ENCODE results near the gene FRG2C.
"Not testable (repeated sequence)": the region's sequence is repeated elsewhere in the genome, so short reads cannot be mapped to it uniquely, and the experiment has no call there.

The FRG2C gene

DNA sequence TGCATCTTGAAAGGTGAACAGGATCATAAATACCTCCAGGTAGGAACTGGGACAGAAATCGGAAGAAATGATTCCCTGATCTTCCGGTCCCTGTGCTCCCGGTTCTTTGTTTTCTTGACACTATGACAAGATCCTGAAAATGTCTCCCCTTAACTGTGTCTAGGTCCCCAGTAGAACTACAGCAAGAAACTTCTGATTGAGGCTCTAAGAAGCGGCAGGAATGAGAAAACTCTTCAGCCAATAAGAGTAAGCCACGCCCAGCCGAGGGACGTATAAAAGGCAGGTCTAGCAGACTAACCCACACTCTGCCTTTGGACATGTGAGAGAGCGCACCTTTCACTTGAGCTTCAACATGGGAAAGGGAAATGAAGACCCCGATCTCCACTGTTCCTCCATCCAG, at the start of gene FRG2C:
Gene FRG2C (plus strand): TSS at position 301 of the 400 bp plus-strand sequence. CDS start 52 bp downstream, at position 353.
- not testable (repeated sequence) for DNase-seq (ENCODE audit: low read depth in 2 of 2)

DNA sequence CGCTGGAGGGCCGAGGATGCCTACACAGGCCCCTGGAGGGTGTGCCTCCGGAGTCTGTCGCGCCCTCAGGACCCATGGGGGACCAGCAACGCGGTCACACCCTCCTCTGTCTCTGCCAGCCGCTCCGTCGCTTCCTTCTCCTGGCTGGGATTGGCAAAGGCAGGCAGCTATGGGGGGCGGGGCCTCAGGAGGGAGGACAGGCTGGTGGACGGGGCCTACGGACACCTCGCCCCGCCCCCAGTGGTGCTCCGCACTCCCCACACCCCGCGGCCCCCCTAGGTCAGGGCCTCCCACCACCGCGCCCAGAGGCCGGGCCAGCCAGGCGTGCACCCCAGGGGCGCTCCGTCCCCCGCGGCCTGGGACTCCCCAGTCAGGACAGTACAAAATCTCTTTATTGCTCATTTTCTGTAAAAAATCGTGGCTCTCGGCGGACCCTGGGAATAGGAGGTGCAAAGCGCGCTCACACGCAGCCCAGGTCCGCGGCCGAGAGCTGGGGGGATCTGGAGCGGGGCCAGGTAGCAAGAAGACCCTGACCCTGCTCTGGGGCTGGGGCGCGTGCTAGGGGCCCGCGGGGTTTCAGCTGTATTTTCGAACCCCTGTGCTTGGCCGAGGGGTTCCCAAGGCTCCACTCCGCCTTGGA, 45.3 kb upstream of the FRG2C start:
- not testable (repeated sequence) for DNase-seq (ENCODE audit: low read depth in 2 of 2)

DNA sequence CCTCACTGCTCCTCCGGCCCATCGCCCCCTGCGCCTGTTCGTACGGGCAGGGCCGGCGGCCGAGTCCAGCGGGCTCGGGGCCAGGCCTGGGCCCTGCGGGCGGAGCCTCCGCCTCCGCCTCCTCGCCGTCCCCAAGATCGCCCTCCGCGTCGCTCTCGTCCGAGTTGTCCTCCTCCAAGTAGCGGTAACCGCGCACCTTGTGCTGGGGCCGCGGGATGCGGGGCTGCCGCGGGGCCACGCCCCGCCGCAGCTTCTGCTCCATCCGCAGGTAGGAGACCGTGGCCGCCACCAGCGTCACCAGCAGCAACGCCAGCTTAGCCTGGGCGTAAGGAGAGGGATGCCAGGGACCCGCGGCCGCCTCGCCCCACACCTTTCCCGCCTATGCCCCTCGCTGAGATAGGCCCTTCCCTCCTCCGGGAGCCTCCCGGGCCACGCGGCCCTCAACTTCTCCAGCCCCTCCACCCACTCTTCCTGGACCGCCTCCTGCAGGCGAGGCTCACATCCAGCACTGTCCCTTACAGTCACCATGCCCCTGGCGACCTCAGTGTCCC, 44.6 kb upstream of the FRG2C start:
- DNase-seq (ENCODE audit: low read depth in 2 of 2): not testable (repeated sequence)

DNA sequence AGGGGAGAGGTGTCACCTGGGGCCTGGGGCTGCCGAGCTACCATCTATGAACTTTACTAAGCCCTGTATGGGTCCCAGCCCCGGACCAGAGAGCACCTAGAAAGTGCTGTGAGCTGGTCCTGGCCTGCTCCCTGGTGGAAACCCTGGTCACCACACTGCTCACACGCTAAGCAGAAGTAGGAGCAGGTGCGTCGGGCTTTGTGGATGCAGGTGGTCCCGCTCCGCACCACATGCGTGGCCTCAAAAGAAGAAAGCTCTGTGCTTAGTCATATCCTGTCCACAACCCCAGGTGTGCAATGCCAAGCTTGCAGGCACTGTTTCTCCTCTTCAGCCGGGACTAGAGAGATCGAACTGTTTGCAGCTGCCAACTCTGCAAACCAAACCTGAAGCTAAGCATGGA, 42.4 kb upstream of the FRG2C start:
- DNase-seq (ENCODE audit: low read depth in 2 of 2): not testable (repeated sequence)

DNA sequence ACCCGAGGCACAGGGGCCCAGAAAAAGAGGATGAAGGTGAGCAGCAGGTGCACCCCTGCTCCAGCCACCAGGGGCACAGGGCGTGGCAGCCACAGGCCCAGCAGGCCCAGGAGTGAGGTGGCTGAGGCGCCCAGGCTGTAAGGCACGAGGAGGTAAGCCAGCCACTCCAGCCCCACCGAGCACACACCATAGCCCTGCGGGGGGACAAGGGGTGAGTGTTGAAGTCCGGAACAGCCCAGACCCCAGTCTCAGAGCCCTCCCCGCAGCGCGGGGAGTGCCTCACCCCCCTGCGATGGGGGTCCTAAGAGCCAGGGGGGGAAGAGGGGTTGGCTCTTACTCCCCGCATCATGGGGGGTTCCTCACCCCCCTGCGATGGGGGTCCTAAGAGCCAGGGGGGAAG, 40.5 kb upstream of the FRG2C start:
- DNase-seq (ENCODE audit: low read depth in 2 of 2): not testable (repeated sequence)

DNA sequence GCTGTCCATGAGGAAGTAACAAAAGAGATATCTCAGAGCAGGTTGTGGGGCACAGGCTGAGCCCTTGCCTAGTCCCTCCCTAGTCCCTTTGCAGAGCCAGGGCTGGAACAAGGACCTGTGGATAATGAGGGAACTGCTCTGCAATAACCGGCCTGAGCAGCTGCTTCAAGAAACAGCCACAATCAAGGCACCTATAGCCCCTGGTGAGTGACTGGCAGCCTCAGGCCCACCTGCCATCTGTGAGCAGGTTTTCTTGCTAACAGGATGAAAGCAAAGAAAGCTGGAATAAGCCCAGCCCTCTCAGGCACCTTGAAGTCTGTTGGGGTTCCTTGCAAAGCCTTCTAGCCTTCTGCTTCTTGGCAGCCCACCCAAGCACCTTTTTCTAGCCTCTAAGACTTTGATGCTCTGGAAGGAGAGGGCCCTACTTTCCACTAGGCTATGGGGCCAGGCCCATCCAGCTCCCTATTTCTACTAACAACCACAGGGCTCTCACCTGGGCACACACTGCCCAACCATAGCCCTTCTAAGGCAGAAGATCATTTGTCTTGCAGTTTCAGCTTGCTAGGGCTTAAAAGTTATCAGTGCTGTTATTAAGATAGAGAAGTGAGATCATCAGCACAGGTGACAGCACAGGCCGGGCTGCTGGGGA, 33.1 kb upstream of the FRG2C start:
- DNase-seq (ENCODE audit: low read depth in 2 of 2): not testable (repeated sequence)

DNA sequence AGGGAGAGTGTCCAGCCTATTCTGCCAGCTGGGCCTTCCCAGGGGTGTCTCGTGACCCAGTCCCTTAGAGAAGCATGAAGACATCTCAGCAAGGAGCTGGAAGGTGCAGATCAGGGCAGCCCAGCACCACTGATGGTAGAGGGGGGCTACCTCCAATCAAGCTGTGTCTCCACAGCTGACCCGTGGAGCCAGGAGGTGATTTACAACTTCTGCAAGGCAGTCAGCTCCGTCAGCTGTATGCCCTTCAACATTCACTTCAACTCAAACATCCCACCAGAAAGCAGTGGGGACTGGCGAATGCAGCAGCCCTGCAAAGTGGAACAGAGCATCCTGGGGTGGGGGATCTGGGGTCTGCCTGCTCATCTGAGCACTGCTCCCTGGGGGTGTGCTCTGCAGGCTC, 32.6 kb upstream of the FRG2C start:
- no peak for DNase-seq (ENCODE audit: low read depth in 2 of 2)

DNA sequence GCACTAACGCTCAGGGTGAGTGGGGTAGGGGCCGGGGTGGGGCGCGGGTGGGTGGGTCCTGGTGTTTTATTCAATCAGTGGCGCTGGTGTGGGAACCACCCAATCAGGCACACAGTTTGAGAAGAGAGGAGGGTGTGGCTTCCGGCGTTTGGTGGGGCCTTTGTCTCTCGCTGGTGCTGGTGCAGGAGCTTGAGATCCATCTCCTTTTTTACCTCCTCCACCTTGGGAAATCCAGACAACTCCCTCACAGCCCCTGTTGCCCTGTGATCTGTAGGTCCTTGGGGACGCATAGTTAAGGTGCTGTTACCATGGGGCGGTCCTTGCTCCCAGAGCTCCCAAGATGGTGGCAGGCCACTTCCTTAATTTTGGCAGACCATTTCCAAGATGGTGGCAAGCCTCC, 25.2 kb upstream of the FRG2C start:
- not testable (repeated sequence) for DNase-seq (ENCODE audit: low read depth in 2 of 2)

DNA sequence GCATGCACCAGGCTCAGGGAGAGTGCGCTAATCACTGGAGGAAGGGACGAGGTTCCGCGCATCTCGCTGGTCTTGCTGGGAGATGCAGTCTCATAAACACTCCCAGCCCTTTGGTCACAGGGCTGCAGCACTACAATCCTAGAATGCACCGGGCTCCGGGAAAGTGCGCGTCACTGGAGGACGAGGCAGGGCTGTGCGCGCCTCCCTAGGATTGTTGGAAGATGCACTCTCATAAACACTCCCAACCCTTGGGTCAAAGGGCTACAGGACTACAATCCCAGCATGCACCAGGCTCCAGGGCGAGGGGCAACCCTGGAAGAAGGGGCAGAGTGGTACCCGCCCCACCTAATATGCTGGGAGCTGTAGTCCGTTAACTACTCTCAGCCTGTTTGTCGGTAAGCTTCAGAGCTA, 23.0 kb upstream of the FRG2C start:
- not testable (repeated sequence) for DNase-seq (ENCODE audit: low read depth in 2 of 2)

DNA sequence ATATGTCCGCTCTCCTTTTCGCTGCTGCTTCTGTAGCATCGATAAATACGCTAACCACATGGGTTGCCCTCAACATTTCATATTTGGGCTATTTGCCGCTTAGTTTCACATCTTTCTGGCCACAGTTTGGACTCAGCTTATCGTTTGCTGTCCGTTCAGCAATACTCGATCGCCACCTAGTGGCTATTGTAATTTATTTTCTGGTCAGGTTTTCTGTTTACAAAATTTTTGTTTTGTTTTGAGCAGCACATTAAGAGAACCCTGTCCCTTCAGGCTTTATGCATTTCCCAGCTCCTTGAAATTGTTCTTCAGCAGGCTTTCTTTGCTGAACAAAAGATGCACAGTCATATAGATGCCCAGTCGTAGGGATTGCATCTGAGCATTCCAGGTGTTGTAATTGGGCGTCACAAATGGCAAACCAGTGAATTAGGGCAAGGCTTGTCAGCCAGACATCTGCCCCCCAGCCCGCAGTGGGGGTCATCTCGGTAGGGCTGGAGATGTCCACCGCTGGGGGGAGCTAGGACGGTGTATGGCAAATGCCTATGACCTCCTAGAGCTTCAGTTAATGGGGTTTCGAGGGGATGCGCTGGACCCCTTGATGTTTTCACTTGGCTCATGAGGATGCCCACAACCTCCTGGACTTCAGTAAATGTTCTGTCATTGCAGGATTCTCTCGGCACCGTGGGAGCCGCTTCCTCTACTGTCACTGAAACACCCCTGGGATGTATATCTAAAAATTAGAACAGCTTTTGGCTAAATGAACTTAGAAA, 20.9 kb upstream of the FRG2C start:
- not testable (repeated sequence) for DNase-seq (ENCODE audit: low read depth in 2 of 2)

DNA sequence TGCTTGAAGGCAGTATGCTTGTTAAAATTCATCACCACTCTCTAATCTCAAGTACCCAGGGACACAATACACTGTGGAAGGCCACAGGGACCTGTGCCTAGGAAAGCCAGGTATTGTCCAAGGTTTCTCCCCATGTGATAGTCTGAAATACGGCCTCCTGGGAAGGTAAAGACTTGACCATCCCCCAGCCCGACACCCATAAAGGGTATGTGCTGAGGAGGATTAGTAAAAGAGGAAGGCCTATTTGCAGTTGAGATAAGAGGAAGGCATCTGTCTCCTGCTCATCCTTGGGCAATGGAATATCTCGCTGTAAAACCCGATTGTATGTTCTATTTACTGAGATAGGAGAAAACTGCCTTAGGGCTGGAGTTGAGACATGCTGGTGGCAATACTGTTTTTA, 18.6 kb upstream of the FRG2C start:
- DNase-seq (ENCODE audit: low read depth in 2 of 2): not testable (repeated sequence)

DNA sequence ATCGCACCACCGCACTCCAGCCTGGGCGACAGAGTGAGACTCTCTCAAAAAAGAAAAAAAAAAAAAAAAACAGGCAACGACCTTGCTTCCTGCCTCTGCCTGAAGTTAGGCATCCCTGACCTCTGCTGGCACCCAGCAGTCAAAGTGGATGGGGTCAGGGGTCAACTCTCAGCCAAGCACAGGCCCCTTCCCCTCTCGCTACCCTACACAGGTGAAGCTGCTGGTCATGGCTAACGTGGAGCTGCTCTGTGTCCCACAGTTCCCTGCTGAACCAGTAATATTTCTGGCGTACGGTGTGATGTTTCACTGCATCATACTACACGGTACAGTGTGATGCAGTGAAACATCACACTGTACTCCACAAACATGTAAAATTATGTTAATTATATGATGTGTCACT, 13.9 kb upstream of the FRG2C start:
- no peak for DNase-seq (ENCODE audit: low read depth in 2 of 2)

DNA sequence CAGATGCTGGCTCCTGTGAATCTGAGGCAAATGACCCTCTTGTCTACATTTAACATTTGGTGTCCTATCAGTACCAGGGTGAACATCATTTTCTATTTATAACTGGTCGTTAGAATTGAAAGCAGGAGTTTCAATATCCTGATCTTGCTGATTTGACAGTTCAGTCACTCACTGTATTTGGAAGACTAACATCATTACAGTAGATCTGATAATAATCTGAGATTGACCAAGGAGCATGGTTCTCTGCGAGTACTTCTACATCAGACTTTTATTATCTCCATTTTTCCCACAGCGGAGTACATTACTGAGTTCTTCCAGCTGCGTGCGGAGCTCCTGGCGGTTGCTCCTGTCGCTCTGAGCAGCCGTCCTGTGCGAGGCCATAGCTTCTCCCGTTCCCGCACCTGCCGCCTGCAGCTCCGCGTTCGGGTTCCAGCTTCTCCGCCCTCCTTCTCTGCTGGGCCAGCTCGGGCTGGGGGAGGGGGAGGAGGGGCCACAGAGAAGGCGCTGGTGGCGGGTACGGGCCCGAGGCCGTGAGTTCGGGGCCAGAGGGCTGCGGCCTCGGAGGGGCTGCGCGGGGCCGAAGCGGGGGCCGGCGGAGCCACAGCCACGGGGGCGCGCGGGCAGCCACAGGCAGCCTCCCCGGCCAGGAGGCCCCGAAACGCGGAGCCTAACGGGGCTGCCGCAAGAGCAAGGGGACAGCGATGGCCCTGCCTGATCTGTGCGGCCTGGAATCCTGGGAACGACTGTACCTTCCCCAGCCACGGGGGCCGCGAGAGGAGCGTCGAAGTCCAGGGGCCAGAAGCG, 8.8 kb upstream of the FRG2C start:
- DNase-seq (ENCODE audit: low read depth in 2 of 2): not testable (repeated sequence)

DNA sequence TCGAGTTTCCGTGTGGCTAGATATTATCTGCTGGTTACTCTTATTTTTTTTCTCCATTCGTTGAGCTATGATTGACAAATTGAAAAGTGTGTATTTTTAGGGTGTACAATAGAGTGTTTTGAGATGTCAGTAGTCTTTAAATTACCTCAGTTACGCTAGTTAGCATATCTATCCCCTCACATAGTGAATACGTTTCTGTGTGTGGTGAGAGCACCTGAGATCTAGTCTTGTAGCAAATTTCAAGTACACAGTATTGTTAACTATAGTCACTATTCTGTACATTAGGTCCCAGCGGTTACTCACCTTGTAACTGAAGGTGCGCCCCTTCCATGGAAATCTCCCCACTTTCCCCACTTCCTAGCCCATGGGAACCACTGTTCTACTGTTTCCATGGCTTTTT, 8.2 kb upstream of the FRG2C start:
- DNase-seq (ENCODE audit: low read depth in 2 of 2): not testable (repeated sequence)

DNA sequence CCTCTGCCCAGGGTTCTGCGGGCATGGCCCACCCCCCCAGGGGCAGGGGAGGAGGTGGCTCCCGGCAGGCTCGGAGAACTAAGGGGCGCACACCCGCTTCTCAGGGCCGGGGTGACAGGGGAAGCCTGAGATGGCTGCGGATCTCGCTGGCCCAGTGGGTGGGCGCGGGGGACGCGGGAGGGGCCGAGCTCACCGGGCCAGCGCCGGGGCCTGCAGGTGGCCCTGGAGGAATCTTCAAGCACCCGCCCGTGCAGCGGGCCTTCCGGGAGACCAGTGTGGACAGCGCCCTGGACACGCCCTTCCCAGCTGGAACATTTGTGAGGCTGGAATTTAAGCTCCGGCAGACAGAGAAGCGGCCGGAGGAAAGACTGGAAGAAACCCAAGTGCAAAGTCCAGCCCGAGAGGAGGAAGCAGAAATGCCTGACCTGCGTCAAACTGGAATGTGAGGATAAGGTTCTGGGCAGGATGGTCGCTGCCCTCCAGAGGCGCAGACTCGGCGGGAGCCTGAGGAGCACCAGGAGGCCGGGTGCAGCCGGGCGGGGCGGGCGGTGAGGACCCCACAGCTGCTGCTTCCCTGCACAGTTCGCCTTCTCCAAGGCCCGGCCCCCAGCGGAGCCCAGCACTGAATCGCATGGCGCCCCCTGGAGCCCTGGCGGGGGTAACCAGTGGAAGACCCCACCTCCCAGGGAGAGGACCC, 5.6 kb upstream of the FRG2C start:
- DNase-seq (ENCODE audit: low read depth in 2 of 2): not testable (repeated sequence)

DNA sequence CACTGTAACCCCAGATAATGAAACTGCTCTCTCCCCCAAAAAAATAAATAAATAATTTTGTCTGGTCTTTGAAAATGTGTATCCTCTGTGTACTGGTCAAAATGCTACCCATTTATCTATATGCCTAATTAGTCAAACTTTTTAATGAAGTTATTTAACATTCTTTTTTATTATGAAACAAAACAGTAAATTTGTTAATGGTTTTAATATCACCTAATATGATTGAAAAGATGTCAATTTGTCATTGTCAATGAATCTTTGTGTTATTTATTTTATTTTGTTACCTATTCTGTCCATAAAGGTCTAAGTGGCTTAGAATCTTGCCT, 5.1 kb upstream of the FRG2C start:
- DNase-seq (ENCODE audit: low read depth in 2 of 2): not testable (repeated sequence)

DNA sequence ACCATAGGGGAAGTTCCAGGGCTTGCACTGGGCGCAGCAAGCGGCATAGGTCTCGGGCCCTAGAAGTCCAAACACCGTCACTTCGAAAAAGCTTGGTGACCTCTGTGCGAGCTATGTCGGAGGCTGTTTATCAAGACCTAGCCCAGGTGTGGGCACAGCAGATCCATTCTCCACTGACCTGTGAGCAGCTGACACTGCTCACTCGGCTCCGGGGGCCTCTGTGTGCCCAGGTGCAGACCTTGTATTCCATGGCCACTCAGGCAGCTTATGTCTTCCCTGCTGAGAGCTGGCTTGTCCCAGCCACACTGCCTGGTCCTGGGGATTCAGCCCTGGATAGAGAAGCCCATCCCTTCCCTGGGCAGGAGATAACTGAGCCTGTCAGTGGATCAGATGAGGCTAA, 1.5 kb downstream of the FRG2C start:
- not testable (repeated sequence) for DNase-seq (ENCODE audit: low read depth in 2 of 2)

DNA sequence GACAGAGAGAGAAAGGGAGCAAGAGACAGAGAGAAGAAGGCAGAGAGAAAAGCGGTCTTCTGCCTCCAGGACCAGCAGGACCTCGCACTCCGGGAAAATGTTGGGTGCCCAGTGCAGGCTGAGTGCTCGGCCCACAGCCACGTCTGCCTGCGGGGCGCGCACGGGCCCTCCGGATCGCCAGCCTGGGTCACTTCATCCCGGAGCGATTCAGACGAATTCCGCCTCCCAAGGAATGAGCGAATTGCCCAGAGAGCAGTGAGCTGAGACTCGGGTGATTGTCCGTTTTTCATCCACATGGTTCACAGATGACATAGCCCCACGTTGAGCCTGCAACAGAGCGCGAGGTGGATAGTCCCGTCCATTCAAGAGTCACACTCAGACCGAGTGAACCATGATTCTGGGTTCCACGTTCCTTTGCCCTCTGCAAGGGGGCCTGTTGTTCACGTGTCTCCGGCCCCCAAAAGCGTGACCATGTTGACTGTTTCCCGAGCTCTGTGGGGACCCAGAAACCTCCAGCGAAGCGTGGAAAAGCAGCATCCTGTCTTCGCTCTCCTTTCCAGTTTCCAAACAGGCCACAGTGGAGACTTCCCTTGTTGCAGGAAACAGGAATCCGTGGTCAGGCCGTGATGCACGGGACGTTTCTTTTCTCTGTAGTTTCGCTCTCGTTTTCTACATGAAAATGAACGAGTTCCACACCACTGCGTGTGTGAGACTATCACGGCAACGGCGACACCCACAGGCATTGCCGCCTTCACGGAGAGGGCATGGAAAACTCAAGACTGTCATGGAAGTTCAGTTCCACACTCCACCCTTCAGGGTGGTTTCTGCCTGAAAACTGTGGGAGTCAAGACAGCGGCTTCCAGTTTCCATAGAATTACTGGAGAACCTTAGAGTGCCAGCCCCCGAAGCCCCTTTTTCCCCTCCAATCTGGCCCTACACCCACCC, 3.9 kb downstream of the FRG2C start:
- DNase-seq (ENCODE audit: low read depth in 2 of 2): not testable (repeated sequence)

DNA sequence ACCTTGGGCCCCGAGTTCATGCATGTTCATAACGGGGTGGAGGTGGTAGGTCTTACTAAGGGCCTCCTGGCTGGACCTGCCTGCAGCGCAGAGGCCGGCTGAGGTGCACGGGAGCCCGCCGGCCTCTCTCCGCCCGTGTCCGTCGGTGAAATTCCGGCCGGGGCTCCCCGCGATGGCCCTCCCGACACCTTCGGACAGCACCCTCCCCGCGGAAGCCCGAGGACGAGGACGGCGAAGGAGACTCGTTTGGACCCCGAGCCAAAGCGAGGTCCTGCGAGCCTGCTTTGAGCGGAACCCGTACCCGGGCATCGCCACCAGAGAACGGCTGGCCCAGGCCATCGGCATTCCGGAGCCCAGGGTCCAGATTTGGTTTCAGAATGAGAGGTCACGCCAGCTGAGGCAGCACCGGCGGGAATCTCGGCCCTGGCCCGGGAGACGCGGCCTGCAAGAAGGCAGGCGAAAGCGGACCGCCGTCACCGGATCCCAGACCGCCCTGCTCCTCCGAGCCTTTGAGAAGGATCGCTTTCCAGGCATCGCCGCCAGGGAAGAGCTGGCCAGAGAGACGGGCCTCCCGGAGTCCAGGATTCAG, 4.7 kb downstream of the FRG2C start:
- peak; percentile 33 to 41 for DNase-seq (ENCODE audit: low read depth in 2 of 2)
